Nephron progenitor cell (in vitro differentiated cells): ENCODE measurements around the gene PDIA4.
A peak's percentile ranks its signal among the peaks of the same experiment; 100 is the strongest.
"Not testable (repeated sequence)": the region's sequence is repeated elsewhere in the genome, so short reads cannot be mapped to it uniquely, and the experiment has no call there.

Experiments
- DNase-seq: peaks from one replicate; pipeline ENCODE4 v3.0.0; 2021
- H3K27ac Mint-ChIP-seq: 2 replicates; pipeline ENCODE4 v1.8.0; 2021; ENCODE audit warnings: mild to moderate bottlenecking, moderate library complexity, mixed read lengths
- H3K27me3 Mint-ChIP-seq: 2 replicates; pipeline ENCODE4 v1.8.0; 2021; ENCODE audit warnings: mild to moderate bottlenecking, low read depth, mixed read lengths; ENCODE audit not compliant: poor library complexity
- H3K36me3 Mint-ChIP-seq: 2 replicates; pipeline ENCODE4 v1.8.0; 2021; ENCODE audit warnings: low read depth, mixed read lengths
- H3K4me1 Mint-ChIP-seq: 2 replicates; pipeline ENCODE4 v1.8.0; 2021; ENCODE audit warnings: mixed read lengths
- H3K4me3 Mint-ChIP-seq: 2 replicates; pipeline ENCODE4 v1.8.0; 2021; ENCODE audit warnings: mild to moderate bottlenecking, moderate library complexity, mixed read lengths
- H3K9me3 Mint-ChIP-seq: 2 replicates; pipeline ENCODE4 v1.8.0; 2021; ENCODE audit warnings: mild to moderate bottlenecking, moderate library complexity, mixed read lengths
- CTCF ChIP-seq: fragments of 200-600 bp; sonication (generic); IDR thresholded peaks from 2 replicates; pipeline ENCODE4 v1.5.0; 2021; ENCODE audit warnings: antibody characterized with exemption

PDIA4 gene

GRCh38 chr7:149071641-149072437 is 43.5 kb upstream of the PDIA4 start:
- peak; percentile 62 for DNase-seq
- Mint-ChIP-seq H3K27me3 (peaks cover 3% of the 10 kb centered on the region), H3K36me3 (peaks cover 51% of the 10 kb centered on the region), H3K4me3 (no peak overlapping the region), H3K9me3 (no peaks in the 10 kb centered on the region), H3K27ac (peak overlapping the region; percentile 68), H3K4me1 (no peaks in the 10 kb centered on the region)
- peak; percentile 57 for TF ChIP-seq CTCF

- no peak for TF ChIP-seq CTCF
- H3K27ac Mint-ChIP-seq, result no peak overlapping the region
- no peak for DNase-seq
- no peak overlapping the region for H3K4me3 Mint-ChIP-seq
- H3K9me3 Mint-ChIP-seq, result no peaks in the 10 kb centered on the region
- H3K36me3 Mint-ChIP-seq, result peaks cover 46% of the 10 kb centered on the region
- H3K27me3 Mint-ChIP-seq, result peaks cover 3% of the 10 kb centered on the region
- no peaks in the 10 kb centered on the region for H3K4me1 Mint-ChIP-seq
These were observed 42.9 kb upstream of the PDIA4 start for GRCh38 chr7:149071182-149071635.

- TF ChIP-seq CTCF, result no peak
- no peak for DNase-seq
- Mint-ChIP-seq H3K27me3 (peaks cover 3% of the 10 kb centered on the region), H3K4me1 (no peaks in the 10 kb centered on the region), H3K4me3 (no peak overlapping the region), H3K9me3 (no peaks in the 10 kb centered on the region), H3K27ac (no peak overlapping the region), H3K36me3 (peaks cover 46% of the 10 kb centered on the region)
These were observed 42.2 kb upstream of the PDIA4 start for GRCh38 chr7:149070372-149071125.

GRCh38 chr7:149067869-149068268 is 39.6 kb upstream of the PDIA4 start:
- Mint-ChIP-seq H3K36me3 (peaks cover 34% of the 10 kb centered on the region), H3K9me3 (no peaks in the 10 kb centered on the region), H3K27ac (no peak overlapping the region), H3K4me3 (no peak overlapping the region), H3K4me1 (peaks cover 14% of the 10 kb centered on the region), H3K27me3 (peaks cover 3% of the 10 kb centered on the region)
- no peak for DNase-seq
- TF ChIP-seq CTCF, result no peak

- Mint-ChIP-seq H3K4me1 (peaks cover 30% of the 10 kb centered on the region), H3K4me3 (peak overlapping the region; percentile 58), H3K27ac (peak overlapping the region; percentile 76), H3K9me3 (no peaks in the 10 kb centered on the region), H3K36me3 (peaks cover 9% of the 10 kb centered on the region), H3K27me3 (no peaks in the 10 kb centered on the region)
- DNase-seq, result no peak
- no peak for TF ChIP-seq CTCF
These were observed 35.2 kb upstream of the PDIA4 start for GRCh38 chr7:149063476-149063875.

- not testable (repeated sequence) for H3K9me3 Mint-ChIP-seq, H3K4me3 Mint-ChIP-seq, H3K27me3 Mint-ChIP-seq, DNase-seq, H3K36me3 Mint-ChIP-seq
- peaks cover 30% of the 10 kb centered on the region for H3K4me1 Mint-ChIP-seq
- peak overlapping the region; percentile 74 for H3K27ac Mint-ChIP-seq
These were observed 34.1 kb upstream of the PDIA4 start for GRCh38 chr7:149062217-149062899.
